HG02973 (cell line): ENCODE data around the gene SHROOM3.

Experiments
- ATAC-seq: cut with Tn5 transposase; IDR thresholded peaks from one replicate; pipeline ENCODE4 v1.9.1; 2021; ENCODE audit warnings: moderate library complexity; ENCODE audit not compliant: unreplicated experiment

Gene SHROOM3

DNA sequence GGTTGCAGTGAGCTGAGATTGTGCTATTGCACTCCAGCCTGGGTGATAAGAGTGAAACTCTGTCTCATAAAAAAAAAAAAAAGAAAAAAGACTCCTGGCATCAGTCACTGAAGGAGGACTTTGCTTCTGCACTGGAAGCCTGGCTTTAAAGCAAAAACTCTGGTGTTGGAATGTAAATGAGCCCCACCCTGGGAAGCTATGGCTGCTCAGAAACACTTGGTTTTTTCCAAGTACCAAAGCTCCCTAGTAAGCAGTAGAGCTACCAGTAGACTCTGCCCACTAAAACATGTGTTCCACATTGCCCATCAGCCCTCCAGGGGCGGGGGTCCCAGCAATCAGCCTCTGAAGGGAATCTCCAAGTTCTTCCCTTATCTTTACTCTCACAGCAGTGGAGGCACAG lies 154.4 kb downstream of the SHROOM3 start:
- no peak for ATAC-seq

DNA sequence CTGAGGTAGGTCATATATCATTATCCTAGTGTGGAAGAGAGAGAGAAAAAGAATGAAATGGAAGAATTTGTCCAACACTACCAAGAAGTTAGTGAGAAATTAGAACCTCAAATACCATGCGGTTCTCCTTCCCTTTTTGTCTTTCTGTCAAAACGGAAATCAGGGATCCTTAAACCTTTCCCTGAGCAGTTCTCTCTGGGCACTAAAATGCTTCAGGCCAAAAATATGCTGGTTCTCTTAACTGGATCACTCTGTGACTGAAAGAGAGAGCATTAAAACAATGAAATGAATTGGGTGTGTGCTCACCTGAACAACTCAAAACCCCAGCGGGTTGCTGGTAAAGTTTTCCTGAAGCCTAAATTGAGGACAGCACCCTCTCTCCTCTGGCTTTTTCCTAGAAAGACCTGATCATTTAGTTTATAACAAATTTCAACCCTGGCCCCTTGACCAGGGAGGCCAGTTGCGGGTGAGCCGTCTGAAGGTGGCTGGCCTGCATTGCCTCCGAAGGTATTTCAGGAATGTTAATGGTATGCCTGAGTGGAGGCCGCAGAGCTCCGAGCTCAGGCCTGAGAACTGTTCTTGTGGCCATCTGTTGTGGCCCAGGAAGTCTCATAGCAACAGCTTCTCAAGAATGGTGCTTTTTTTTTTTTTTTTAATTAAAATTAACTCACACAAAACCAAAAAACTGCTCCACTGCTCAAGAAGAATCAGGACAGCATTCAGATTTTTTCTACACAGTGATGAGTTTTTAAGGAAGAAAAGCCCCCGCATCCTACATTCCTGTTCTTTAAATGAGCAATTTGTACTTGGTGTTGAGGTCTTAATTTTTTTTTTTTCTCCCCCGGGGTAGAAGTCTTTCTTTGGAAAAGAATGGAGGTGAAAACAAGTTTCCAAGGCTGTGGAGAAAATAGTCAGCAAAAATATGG lies 155.1 kb downstream of the SHROOM3 start:
- no peak for ATAC-seq

DNA sequence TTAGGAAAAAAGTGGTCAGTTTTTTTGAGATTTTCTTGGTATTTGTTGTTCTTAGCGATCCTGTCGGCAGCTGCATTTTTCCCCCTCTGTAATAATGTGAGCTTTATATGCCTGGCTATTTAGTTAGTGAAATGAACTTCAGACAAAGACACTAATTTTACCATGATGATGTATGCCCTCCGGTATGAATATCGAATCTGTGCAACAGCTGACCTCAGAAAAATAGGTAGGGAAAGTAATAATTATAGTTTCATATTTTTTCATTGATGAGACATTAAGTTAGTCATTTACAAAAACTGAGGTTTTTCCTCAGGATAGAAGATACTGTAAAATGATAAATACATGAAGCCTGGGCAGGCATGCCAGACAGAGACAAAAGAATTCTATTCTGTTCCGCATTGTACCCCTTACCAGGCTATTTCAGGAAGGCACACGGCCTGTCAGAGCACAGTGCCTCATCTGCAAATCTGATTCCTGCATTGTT lies 155.8 kb downstream of the SHROOM3 start:
- ATAC-seq = no peak

DNA sequence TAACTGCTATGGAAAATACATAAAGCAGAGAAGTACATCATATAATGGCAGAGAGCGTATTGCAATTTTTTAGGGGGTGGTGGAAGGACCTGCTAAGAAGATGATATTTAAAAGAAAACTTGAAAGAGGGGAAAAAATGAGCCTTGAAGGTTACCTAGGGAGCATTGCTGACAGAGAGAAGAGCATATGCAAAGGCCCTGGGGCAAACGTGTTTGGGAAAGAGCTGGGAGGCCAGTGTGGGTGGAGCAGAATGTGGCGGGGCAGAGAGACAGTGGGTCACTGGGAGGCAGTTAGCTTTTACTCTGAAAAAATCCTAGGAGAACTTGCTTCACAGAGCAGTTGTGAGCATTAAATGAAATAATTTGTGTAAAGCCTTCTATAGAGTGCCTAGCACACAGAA lies 157.0 kb downstream of the SHROOM3 start:
- ATAC-seq = no peak

DNA sequence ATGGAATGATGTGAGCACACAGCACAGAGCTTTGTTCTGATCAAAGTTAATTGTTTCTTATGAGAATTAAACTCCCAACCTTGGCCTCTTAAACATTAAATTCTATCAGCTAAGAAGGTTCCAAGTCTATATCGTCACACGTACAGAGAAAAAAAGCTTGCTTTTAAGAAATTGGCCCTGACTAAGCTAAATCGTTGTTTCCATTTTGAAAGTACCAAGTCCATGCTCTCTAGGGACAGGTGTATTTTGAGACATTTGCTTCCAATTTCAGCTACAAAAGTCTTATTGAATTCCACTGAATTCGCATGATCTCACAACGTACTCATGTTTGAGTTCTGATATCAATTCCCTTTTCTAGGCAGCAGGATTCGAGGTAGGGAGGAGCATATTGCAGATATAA lies 157.4 kb downstream of the SHROOM3 start:
- ATAC-seq = no peak

DNA sequence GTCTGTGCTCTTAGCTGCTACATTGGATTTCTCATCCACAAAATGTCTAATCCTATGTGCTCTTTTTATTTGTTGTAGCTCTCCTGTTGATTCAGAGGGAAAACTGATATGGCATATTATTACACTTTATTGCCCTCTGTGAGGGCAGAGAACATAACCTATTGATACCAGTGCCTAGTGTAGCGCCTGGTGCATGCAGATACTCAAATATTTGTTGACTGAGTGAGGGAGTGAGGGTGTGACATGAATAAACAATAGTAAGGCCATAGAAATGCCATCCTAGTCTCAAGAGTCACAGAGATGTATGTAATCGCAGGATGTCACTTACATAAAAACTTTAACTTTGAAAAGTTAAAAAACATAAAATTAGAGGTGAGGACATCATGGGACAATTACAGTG lies 159.1 kb downstream of the SHROOM3 start:
- no peak for ATAC-seq

DNA sequence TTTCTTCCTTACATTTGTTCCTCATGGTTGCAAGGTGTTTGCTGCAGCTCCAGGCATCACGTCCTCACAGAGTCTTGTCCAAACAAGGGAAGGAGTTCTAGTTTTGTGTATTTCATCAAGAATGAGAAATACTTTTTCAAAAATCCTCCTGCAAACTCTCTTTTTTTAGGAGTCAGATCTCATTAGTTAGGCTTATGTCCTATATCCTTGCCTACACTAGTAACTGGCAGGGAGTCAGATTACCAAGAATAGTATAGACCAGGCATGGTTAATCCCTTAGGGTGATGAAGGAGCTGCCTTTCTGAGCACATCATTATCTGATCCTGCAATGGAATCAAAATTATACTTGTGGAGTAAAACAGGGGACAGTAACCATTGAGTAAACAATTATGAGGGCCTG lies 160.4 kb downstream of the SHROOM3 start:
- no peak for ATAC-seq

DNA sequence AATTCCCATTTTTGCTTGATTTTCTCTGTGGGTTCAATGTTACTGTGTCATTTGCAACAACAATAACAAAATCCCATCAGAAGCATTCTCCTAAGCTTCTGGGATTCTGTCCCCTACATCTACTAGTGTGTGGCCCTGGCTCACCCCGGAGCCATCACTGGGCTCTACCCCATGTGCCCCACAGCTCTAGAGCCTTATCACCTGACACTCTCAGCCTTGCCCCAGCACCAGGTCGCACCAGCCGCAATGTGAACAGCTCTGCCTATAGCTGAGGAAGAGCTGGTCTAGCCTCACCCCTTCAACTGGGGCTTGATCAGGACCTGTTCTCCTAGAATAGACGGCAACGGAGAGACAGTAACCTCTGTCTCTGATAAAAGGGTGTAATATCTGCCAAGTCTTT lies 161.7 kb downstream of the SHROOM3 start:
- no peak for ATAC-seq

DNA sequence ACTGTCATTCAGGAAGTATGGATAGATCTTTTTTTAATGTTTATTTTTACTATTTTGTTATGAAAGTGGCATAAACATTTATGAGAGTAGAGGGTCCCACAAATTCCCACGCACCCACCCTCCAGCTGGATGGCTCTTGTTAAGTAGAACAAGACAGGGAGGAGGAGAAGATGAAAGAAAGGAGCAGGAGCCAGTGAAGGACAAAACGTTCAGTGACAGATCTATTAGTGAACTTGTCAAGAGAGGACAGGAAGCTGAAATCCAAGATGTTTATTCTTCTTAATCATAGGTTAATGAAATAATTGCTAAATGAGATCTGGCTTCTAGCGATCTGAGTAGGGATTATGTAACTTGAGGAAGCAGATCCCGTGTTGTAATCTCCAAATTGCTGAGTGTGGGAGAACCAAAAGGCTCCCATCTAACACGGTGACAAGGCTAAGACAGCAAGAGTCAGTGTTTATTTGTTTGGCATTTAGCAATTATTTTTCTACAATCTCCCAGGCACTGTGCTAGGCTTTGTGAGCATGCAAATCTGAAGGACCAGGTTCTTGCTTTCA lies 162.5 kb downstream of the SHROOM3 start:
- no peak for ATAC-seq

DNA sequence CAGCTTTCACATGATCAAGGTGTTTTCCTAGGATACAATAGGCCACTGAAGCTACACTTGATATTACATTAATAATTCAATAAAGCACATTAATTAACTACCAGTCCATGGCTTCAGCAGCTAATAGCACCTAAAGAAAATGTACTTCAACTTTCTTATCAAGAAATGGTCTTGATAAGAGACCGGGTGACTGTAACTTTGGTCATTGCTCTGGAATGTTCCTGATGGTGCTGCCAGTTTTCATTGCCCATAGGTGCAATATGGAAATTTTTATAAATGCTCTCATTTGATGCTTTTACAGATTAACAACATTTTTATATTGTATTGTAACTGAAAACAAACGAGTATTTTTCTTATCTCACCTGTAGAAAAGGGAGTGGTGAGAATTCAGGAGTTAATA lies 165.4 kb downstream of the SHROOM3 start:
- no peak for ATAC-seq

DNA sequence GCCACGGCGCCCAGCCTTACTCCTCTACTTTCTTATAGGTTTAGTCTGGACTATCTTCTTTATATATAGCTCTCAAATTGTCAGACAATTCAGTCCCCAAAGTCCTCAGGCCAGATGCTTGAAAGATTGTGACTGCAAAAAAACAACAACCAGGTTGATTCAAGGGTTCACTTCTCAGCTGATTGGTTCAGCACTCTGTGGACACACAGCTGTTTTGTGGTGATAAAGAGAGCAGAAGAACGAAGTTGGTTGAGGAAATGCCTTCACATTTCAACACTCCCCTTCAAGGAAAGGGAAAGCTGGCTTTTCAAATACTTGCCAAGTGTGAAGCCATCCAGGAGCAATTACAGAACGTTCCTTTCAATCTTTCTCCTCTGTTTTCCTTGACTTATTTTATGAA lies 166.8 kb downstream of the SHROOM3 start:
- no peak for ATAC-seq

DNA sequence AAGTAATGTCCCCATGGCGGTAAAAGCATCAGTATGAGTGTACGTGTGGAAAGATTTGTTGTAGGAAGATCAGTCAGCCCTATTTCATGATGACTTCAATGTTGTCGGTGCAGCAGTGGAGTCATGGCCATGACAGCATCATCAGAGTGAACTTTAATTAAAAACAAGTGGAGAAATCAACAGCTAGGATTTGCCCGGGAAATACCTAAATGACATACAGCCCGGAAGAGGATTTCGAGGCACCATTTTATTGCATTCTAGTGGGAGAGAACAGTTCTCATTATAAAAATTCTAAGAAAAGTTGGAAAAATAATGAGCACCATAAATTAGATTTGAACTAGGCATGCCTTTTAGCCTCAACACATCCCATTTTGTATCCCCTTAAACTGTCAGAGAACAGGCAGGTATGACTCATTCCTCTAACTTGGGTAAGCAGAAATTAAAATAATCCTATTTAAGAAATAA lies 170.1 kb downstream of the SHROOM3 start:
- ATAC-seq = no peak

DNA sequence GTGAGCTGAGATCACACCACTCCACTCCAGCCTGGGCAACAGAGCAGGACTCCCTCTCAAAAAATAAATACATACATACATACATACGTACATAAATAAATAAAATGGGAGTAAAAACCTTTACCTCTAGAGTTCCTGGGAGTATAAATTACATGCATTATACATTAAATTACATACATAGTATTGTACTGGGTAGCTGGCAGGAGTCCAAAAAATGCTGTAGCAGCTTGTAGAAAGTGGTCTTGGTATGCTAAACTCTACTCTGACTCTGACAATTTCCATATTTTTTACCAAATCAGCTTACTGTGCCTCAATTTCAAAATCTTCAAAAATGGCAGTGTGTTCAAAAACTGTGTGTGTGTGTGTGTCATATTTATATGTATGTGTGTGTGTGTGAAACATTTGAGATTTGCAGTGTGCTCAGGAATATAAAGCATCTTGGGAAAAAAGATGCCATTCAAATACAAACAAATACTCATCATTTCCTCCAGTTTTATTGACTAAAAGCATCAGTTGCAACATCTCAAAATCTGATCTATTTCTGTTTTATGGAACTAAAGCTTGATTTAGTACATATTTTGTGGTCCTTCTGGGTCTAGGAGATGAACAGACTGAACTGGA lies 171.7 kb downstream of the SHROOM3 start:
- no peak for ATAC-seq

DNA sequence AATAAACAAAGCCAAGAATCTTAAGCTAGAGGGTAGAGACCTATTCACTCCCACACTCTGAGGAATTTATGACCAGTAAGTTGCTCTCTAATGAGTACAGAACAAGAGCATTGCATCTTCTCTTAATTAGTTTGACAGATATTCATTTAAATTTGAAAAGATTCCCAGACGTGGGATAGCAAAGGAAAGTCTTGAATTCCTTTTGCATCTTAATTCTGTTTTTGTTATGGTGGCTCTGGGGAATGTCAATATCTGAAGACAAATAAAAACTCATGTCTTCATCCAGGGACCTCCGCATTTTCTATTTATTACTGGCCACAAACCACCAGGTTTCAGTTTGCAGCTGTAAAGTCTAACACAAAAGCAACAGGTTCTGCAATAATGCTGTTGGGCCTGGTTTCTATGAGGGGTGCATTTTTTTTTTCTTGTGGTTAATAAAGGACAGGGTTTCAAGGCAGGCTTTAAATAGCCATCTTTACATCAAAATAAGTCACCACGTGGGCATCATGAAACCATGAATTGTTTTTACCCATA lies 172.3 kb downstream of the SHROOM3 start:
- peak; percentile 87 for ATAC-seq

DNA sequence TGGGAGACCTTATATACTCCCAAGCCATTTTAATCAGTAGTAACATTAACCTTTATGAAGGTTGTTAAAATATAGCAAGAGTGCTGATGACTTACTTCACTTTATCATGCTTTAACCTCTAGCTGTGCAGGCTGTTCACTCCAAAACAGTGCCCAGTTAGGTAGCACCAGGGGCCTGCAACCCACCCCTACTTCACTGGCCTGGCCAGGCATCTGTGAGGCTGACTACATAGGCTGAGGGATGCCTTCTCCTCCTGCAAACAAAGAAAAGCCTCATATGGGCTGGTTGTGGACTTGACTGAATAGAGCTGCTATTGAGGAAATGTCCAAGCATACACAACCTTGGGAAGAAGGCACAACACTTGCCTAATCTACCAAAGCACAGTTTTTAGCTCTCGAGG lies 172.8 kb downstream of the SHROOM3 start:
- ATAC-seq = no peak

DNA sequence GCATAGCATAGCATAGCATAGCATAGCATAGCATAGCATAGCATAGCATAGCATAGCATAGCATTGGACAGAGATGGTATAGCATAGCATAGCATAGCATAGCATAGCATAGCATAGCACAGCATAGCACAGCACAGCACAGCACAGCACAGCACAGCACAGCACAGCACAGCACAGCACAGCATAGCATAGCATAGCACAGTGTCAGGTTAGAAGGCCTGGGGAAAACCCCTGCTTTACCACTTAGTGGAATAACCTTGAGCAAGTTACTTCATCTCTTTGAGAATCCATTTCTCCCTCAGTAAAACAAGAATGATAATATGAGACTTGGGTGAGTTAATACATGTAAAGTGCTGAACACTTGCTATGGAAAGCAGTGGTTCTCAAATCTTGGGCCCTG lies 173.5 kb downstream of the SHROOM3 start:
- ATAC-seq = peak; percentile 42

DNA sequence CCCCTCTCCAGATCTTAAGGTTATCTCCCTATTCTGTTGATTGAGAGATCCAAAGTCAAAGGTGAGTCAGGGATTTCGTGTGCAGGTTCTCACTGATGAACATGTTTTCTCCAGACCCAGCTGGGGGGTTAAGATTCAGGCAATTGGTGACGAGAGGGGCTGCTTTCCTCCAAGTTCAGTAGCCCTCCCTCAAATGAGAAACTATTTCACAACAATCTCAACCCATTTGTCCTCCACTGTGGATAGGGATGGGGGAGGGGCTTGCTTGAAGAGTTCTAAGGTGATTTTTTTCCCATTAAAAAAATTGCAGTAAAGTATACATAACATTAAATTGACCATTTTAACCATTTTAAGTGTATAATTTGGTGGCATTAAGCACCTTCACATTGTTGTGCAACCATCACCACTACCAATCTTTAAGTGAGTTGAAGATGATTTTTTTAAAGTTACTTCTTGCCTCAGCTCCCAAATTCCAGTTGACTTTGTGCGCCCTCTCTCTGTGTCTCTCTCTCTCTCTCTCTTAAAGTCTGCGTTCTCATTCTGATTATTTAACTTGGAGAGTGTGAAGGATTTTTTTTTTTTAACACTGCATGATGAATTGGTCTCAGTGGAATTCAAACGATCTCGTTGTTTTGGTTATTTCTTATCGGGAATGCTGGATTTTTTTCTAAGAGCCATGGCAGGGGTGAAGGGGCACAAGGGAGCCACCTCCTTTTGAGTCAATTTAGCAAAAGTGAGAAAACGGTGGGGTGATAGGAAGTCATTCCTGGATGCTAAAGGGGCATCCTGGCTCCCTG lies 175.9 kb downstream of the SHROOM3 start:
- ATAC-seq = no peak

DNA sequence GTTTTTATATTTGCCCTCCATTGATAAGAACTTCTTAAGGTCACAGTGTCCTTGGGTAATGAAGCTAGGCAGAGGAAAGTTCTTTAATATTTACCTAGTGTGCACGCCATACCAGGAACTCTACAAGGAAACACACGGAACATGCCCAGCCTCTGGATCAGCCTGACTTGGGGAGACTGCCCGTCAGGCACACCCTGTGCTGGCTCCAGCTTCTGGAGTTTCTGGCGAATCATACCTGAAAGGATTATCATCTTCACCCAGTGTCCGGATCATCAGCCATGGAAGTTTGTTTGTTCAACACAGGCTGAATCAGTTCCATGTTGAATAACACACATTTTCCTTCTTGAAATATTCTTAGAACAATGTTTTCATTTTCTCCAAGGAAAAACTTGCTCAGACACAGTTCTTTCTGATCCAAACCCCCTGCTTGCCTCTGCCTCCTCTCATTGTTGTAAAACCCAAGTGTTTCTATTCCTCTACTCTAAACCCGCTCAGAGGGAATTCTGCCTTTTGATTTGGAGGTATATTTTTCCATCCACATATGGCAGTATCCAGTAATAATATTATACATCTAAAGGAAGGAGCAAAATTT lies 176.7 kb downstream of the SHROOM3 start:
- no peak for ATAC-seq

DNA sequence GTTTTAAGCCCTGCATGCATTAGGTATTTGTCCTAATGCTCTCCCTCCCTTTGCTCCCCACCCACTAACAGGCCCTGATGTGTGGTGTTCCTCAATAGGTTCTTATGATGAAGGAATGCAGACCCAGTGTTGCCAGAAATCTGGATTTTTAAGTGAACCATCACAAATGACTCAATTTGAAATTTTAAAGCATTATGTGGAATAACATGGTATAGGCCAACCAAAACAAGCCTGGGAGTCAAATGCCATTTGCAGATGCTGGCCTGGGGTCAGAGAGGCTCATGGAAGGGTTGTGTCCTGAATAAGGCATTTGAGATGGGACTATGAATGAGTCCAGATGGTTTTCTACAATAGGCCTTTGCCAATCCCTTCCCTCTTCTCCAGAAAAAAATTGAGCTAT lies 179.6 kb downstream of the SHROOM3 start:
- no peak for ATAC-seq

DNA sequence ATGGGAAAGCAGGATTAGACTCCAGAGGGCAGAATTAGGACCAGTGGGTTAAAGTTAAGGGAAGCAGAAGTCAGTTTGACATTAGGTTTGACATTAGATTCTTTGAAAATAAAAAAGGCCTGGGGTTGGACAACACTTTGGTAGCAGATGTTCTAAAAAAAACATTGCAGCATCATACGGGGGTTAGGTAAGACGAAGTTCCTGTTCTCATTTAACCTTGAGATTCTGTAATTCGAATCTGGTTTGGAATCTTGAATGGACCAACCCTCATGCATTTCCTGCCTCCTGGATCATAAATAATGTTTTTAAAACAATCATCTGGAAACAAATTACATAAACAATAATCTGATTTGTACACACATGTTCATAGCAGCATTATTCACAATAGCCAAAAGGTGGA lies 181.0 kb downstream of the SHROOM3 start:
- no peak for ATAC-seq
